Measurements from ENCODE around the gene LRRN1.

GRCh38 chr3:3826521-3826920 is 27.3 kb downstream of the LRRN1 start:
- TF ChIP-seq TCF7L2 (IDR thresholded peaks at IDR 0.05; ENCODE audit: low read depth, low read length) = no peak
- no peak for TF ChIP-seq CTCF (IDR thresholded peaks at IDR 0.05)

All from Panc1 (cell line).